H1 (cell line): Measurements from ENCODE around the gene ARHGAP35. TPM values are rescaled to one million over a fixed set of nuclear protein-coding genes. Genes with fewer than 3 reads are reported as not detected.

Experiments used
- CTCF ChIA-PET: fragments of 300-600 bp; sonication (Branson Sonifier 250); formaldehyde crosslinking; loops from one replicate; lab custom pipeline; 2021; ENCODE audit not compliant: partially characterized antibody; lab: Charles Lee
- POLR2A ChIA-PET: fragments of 300-600 bp; sonication (Branson Sonifier 250); formaldehyde crosslinking; loops from one replicate; lab custom pipeline; 2021; ENCODE audit warnings: inconsistent platforms; ENCODE audit not compliant: partially characterized antibody; lab: Charles Lee
- DNase-seq, 2 experiments: peaks; one replicate each; pipeline versions ENCODE4 v3.0.0 to v3.0.0-alpha.2; 2010 to 2022; ENCODE audit warnings: low spot score in 2 of 2, low read depth in 1 of 2, mixed read lengths in 1 of 2
- FAIRE-seq: peaks from 2 replicates; lab custom pipeline; 2011; peaks lifted over from hg19 to GRCh38; lab: Jason Lieb, UNC
- H2AFZ ChIP-seq: 2 replicates; pipeline ENCODE4 v1.8.1; 2012; ENCODE audit warnings: low read length, inconsistent platforms
- H2AK5ac ChIP-seq: 2 replicates; pipeline ENCODE4 v1.6.1; 2013; ENCODE audit warnings: low read depth, low read length
- H2BK120ac ChIP-seq: replicated peaks from 2 replicates; pipeline ENCODE3; 2013; ENCODE audit warnings: low read depth, low read length, inconsistent platforms
- H2BK12ac ChIP-seq: 2 replicates; pipeline ENCODE4 v1.6.1; 2013; ENCODE audit warnings: low read depth, low read length
- H2BK15ac ChIP-seq: 2 replicates; pipeline ENCODE4 v1.6.1; 2013; ENCODE audit warnings: low read length
- H2BK20ac ChIP-seq: 2 replicates; pipeline ENCODE4 v1.6.1; 2013; ENCODE audit warnings: low read length
- H2BK5ac ChIP-seq: 2 replicates; pipeline ENCODE4 v1.6.1; 2013; ENCODE audit warnings: low read depth, low read length
- H3K14ac ChIP-seq: 2 replicates; pipeline ENCODE4 v1.6.1; 2013; ENCODE audit warnings: inconsistent platforms; ENCODE audit not compliant: insufficient read length
- H3K18ac ChIP-seq: 2 replicates; pipeline ENCODE4 v1.6.1; 2013; ENCODE audit warnings: low read length; ENCODE audit errors: extremely low read depth
- H3K23ac ChIP-seq: 2 replicates; pipeline ENCODE4 v1.6.1; 2013; ENCODE audit warnings: inconsistent platforms; ENCODE audit not compliant: insufficient read length
- H3K23me2 ChIP-seq: 2 replicates; pipeline ENCODE4 v1.6.1; 2013; ENCODE audit warnings: low read depth, low read length
- H3K27ac ChIP-seq: 2 replicates; pipeline ENCODE4 v1.6.1; 2011; ENCODE audit warnings: low read depth, low read length, inconsistent platforms
- H3K27me3 ChIP-seq, 4 experiments: replicated peaks in 1 of 4; 1 replicate in 1 of 4; 2 replicates in 3 of 4; pipeline versions ENCODE4 v1.6.1 to v1.8.1; 2011 to 2013; ENCODE audit warnings: low read length in 3 of 4, mild to moderate bottlenecking in 3 of 4, inconsistent platforms in 2 of 4, mixed read lengths in 2 of 4, moderate library complexity in 1 of 4; ENCODE audit not compliant: control insufficient read depth in 3 of 4, insufficient read depth in 3 of 4; ENCODE audit errors: extremely low read depth in 1 of 4
- H3K36me3 ChIP-seq, 4 experiments: 2 replicates each; pipeline versions ENCODE4 v1.6.1 to v1.8.1; 2011 to 2013; ENCODE audit warnings: mild to moderate bottlenecking in 4 of 4, low read length in 3 of 4, moderate library complexity in 2 of 4, control low read depth in 1 of 4, inconsistent platforms in 1 of 4; ENCODE audit not compliant: insufficient read depth in 4 of 4, control insufficient read depth in 2 of 4
- H3K4ac ChIP-seq: replicated peaks from 2 replicates; pipeline ENCODE3; 2013; ENCODE audit warnings: low read length, low read depth, mixed read lengths, inconsistent platforms; ENCODE audit not compliant: insufficient read length
- H3K4me1 ChIP-seq, 4 experiments: replicated peaks in 1 of 4; 1 replicate in 1 of 4; 2 replicates in 3 of 4; pipeline versions ENCODE4 v1.6.1 to v1.8.1; 2011 to 2013; ENCODE audit warnings: low read length in 3 of 4, inconsistent platforms in 2 of 4, mixed read lengths in 1 of 4; ENCODE audit not compliant: insufficient read depth in 4 of 4, control insufficient read depth in 3 of 4
- H3K4me2 ChIP-seq, 2 experiments: 2 replicates each; pipeline versions ENCODE4 v1.6.1 to v1.8.1; 2011 to 2013; ENCODE audit warnings: low read depth in 2 of 2, low read length in 2 of 2, control low read depth in 1 of 2, inconsistent platforms in 1 of 2, mild to moderate bottlenecking in 1 of 2; ENCODE audit not compliant: insufficient read depth in 1 of 2
- H3K4me3 ChIP-seq, 4 experiments: fragments of 200-600, 300-600 bp in 1 of 4; sonication (generic), shearing (Covaris generic), sonication (Bioruptor Twin) in 1 of 4; 2 replicates each; pipeline versions ENCODE4 v1.5.1 to v1.8.1; 2011 to 2016; ENCODE audit warnings: low read length in 4 of 4, low read depth in 3 of 4, control low read depth in 2 of 4, inconsistent platforms in 2 of 4, mild to moderate bottlenecking in 2 of 4, mixed read lengths in 1 of 4, moderate library complexity in 1 of 4; ENCODE audit not compliant: insufficient read depth in 2 of 4; ENCODE audit errors: extremely low read depth in 1 of 4
- H3K56ac ChIP-seq: replicated peaks from 2 replicates; pipeline ENCODE3; 2013; ENCODE audit warnings: low read depth, mild to moderate bottlenecking, mixed read lengths, low read length, inconsistent platforms; ENCODE audit not compliant: insufficient read length
- H3K79me1 ChIP-seq: 2 replicates; pipeline ENCODE4 v1.6.1; 2013; ENCODE audit warnings: low read depth, low read length, control low read depth
- H3K79me2 ChIP-seq, 2 experiments: 2 replicates each; pipeline versions ENCODE4 v1.6.1 to v1.8.1; 2012 to 2013; ENCODE audit warnings: low read length in 2 of 2, mild to moderate bottlenecking in 2 of 2, inconsistent platforms in 1 of 2; ENCODE audit not compliant: insufficient read depth in 2 of 2, control insufficient read depth in 1 of 2
- H3K9ac ChIP-seq, 4 experiments: replicated peaks in 1 of 4; 1 replicate in 1 of 4; 2 replicates in 3 of 4; pipeline versions ENCODE4 v1.6.1 to v1.8.1; 2011 to 2013; ENCODE audit warnings: low read depth in 3 of 4, low read length in 3 of 4, control low read depth in 2 of 4, mild to moderate bottlenecking in 2 of 4, moderate library complexity in 2 of 4, inconsistent platforms in 1 of 4; ENCODE audit errors: extremely low read depth in 1 of 4
- H3K9me3 ChIP-seq, 2 experiments: 2 replicates each; pipeline versions ENCODE4 v1.6.1 to v1.8.1; 2012 to 2013; ENCODE audit warnings: mild to moderate bottlenecking in 2 of 2, moderate library complexity in 2 of 2, control low read depth in 1 of 2, inconsistent platforms in 1 of 2, low read depth in 1 of 2, low read length in 1 of 2, mixed read lengths in 1 of 2; ENCODE audit not compliant: insufficient read depth in 2 of 2
- H4K20me1 ChIP-seq, 2 experiments: replicated peaks in 1 of 2; 2 replicates each; pipeline versions ENCODE3 to v1.8.1; 2011 to 2013; ENCODE audit warnings: inconsistent platforms in 2 of 2, low read length in 2 of 2, mild to moderate bottlenecking in 1 of 2; ENCODE audit not compliant: insufficient read depth in 2 of 2, control insufficient read depth in 1 of 2
- H4K5ac ChIP-seq: 2 replicates; pipeline ENCODE4 v1.6.1; 2013; ENCODE audit warnings: low read length, low read depth, mixed read lengths, inconsistent platforms; ENCODE audit not compliant: insufficient read length
- H4K8ac ChIP-seq: 2 replicates; pipeline ENCODE4 v1.8.0; 2013; ENCODE audit warnings: mild to moderate bottlenecking, moderate library complexity, low read length, inconsistent platforms; ENCODE audit not compliant: insufficient read depth; ENCODE audit errors: extremely low read depth
- H4K91ac ChIP-seq: replicated peaks from 2 replicates; pipeline ENCODE3; 2013; ENCODE audit warnings: low read length, mixed read lengths, inconsistent platforms; ENCODE audit not compliant: insufficient read length
- ASH2L ChIP-seq: fragments of 200-600, 300-600 bp; sonication (generic); IDR thresholded peaks from one replicate; pipeline ENCODE4 v1.7.1; 2017; ENCODE audit warnings: low read length
- CBX5 ChIP-seq: fragments of 300-800, 300-1000 bp; sonication (generic); IDR thresholded peaks from 2 replicates; pipeline ENCODE4 v1.7.1; 2016; ENCODE audit warnings: antibody characterized with exemption, low read length, low read depth
- CEBPB ChIP-seq: IDR thresholded peaks from 2 replicates; pipeline ENCODE4 v1.6.1; 2012; ENCODE audit warnings: low read depth, low read length
- FOSL1 ChIP-seq: IDR thresholded peaks from 2 replicates; pipeline ENCODE4 v1.6.1; 2011; ENCODE audit warnings: mild to moderate bottlenecking, low read depth, low read length, moderate library complexity; ENCODE audit not compliant: insufficient read depth
- WGBS, 2 experiments: shearing (Covaris generic) in 1 of 2; methylation state at CpG; one replicate each; pipeline versions ENCODE4 v1.1.6 to v1.1.7; 2013 to 2015; ENCODE audit warnings: low lambda C conversion rate in 2 of 2, mixed read lengths in 2 of 2, inconsistent platforms in 1 of 2, low coverage in 1 of 2, missing lambda C conversion rate in 1 of 2; ENCODE audit not compliant: insufficient replicate concordance in 2 of 2, insufficient coverage in 1 of 2, insufficient read length in 1 of 2; ENCODE audit errors: extremely low coverage in 1 of 2, missing lambda C conversion rate in 1 of 2; 5-methylcytosine and 5-hydroxymethylcytosine counted together
- polyA plus RNA-seq, 7 experiments: library from polyadenylated mRNA; depleted of rRNA in 3 of 7; stranded (reverse) in 5 of 7; unstranded in 2 of 7; fragments of >200 nt in 5 of 7; fragments of 200-250 nt in 2 of 7; gene quantifications; 1 replicate in 5 of 7; 2 replicates in 1 of 7; 4 replicates in 1 of 7; pipeline versions ENCODE4 v1.2.1 to v1.2.3, GENCODE V29; 2011 to 2013; ENCODE audit warnings: missing spikeins in 2 of 7, mixed read lengths in 2 of 7
- total RNA-seq: library from RNA; stranded (reverse); fragmentation: NEBNext Ultra II Directional; extraction: Animal tissue kit (Norgen Biotek cat#: 25700); gene quantifications from 2 replicates; pipeline ENCODE4 v1.2.1, GENCODE V29; 2021
- TF ChIP-seq, protein P1 (sequence below): IDR thresholded peaks from 2 replicates; pipeline ENCODE4 v1.6.1; 2011; ENCODE audit warnings: low read depth, mild to moderate bottlenecking, low read length; ENCODE audit not compliant: insufficient read depth

Gene ARHGAP35
- total and polyA plus RNA-seq, 2 of the 8 experiments (the other 6 are each of a cell fraction or from before 2014, with no cell fraction given) = 29.7 to 64.5 TPM

DNA sequence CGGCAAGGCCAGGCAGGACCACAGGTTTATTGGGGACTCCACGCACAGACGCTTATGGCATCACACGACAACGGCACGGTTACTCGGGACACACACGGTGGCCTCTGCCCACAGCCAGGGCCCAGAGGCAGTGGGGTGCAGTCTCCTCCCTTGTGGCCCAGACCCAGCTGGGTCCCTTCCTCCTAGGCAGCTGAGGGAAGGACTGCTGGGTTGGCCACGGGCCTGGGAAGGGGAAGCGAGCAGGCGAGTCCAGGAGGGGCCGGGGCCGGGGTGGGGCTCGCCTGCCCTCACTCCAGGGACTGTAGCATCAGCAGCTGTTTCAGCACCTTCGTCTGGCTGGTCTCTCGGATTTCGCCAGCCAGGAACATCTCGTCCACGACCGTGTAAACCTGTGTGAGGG, 22.6 kb upstream of the ARHGAP35 start:
- TF ChIP-seq CBX5 (no peak), ASH2L (no peak), FOSL1 (no peak), CEBPB (no peak)
- TF ChIP-seq, protein P1, sequence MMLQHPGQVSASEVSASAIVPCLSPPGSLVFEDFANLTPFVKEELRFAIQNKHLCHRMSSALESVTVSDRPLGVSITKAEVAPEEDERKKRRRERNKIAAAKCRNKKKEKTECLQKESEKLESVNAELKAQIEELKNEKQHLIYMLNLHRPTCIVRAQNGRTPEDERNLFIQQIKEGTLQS = no peak
- Histone ChIP-seq H3K36me3 (peaks cover 4 to 21% (median 9%) of the 10 kb centered on the region in 4 experiments; a peak in 7 of 8 replicates), H3K4me3 (no peak overlapping the region), H3K79me1 (0 out of 2 replicates have a peak, but pooled peaks cover 4% of the 10 kb centered on the region), H4K5ac (no peak overlapping the region), H3K4ac (no peak overlapping the region), H2AFZ (no peak overlapping the region), H3K79me2 (no peaks in the 10 kb centered on the region), H4K91ac (no peak overlapping the region), H2BK20ac (no peak overlapping the region), H3K56ac (no peak overlapping the region), H3K4me2 (no peak overlapping the region), H3K9ac (no peak overlapping the region), H4K20me1 (peaks cover 0 to 4% of the 10 kb centered on the region in 2 experiments), H3K9me3 (no peaks in the 10 kb centered on the region), H3K4me1 (no peaks in the 10 kb centered on the region), H3K27me3 (no peaks in the 10 kb centered on the region), H2BK15ac (no peak overlapping the region), H3K18ac (no peak overlapping the region), H4K8ac (no peak overlapping the region), H2BK12ac (no peak overlapping the region), H3K23ac (no peak overlapping the region), H3K23me2 (no peaks in the 10 kb centered on the region), H2BK5ac (no peak overlapping the region), H3K27ac (no peak overlapping the region), H3K14ac (no peak overlapping the region), H2BK120ac (no peak overlapping the region), H2AK5ac (no peak overlapping the region)
- FAIRE-seq = no peak
- ChIA-PET POLR2A (interaction anchor here (0.6 to 1.7 kb wide), 5 partner anchors 9 to 87 kb away, joined by 3 to 4 read pairs (median 3); no protein-coding TSS in a partner anchor), CTCF (interaction anchor here (0.6 to 3.4 kb wide), 7 partner anchors 8 to 197 kb away, joined by 3 to 34 read pairs (median 6); no protein-coding TSS in a partner anchor)
- no peak for DNase-seq
- WGBS, 2 experiments = 89% methylated on average over 10 of the region's 20 CpGs; no CpG with 5 or more reads in 1 of the 2 experiments
